ENCODE data around the gene EFHC1. TPM values are rescaled to one million over a fixed set of nuclear protein-coding genes. Genes with fewer than 3 reads are reported as not detected.

The EFHC1 gene
- total RNA-seq, 2 experiments from 2014 or later: 20.7 to 24.8 TPM

DNA sequence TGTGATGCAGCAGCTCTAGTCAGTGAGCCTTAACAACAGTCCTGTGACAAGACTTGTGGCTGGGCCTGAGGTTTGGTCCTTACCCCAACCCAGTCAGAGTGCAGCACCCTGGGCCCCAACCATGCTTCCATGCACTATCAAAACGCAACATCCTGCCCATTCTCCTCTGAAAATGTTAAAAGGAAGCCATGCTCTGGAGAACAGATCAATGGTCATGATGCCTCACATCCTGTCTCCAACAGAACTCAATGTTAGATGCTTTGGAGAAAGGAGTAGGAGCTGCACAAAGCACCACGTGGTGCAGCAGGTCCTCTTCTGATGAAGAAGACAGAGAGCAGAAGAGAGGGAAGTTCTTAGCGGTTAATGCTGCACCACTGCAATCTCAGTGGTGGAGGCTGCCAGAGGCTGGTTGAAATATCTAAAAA lies 114.8 kb downstream of the EFHC1 start:
- Histone ChIP-seq H3K9me3 (ENCODE audit: low read length) (no peaks in the 10 kb centered on the region), H3K9me2 (ENCODE audit: insufficient read depth, low read length) (no peaks in the 10 kb centered on the region), H4K20me1 (ENCODE audit: insufficient read depth, low read length) (no peaks in the 10 kb centered on the region), H3K36me3 (ENCODE audit: insufficient read depth, low read length) (peaks cover 31% of the 10 kb centered on the region), H3K4me3 (ENCODE audit: low read depth, low read length, poor library complexity, severe bottlenecking) (peak overlapping the region; percentile 55), H3K27ac (ENCODE audit: low read depth, low read length, poor library complexity, severe bottlenecking) (peak overlapping the region; percentile 95), H3K4me2 (ENCODE audit: low read length) (peak overlapping the region; percentile 91), H3K79me2 (ENCODE audit: insufficient read depth, low read depth, low read length) (peaks cover 31% of the 10 kb centered on the region), H2AFZ (ENCODE audit: low read length) (no peak overlapping the region), H3K4me1 (ENCODE audit: insufficient read depth, low read length, poor library complexity, severe bottlenecking) (peaks cover 71% of the 10 kb centered on the region)
- CTCF ChIA-PET (ENCODE audit: unreplicated experiment): interaction anchor here (0.8 to 2.5 kb wide), 2 partner anchors 10 to 36 kb away, joined by 3 to 8 read pairs; no protein-coding TSS in a partner anchor
- BruUV-seq (replicated peaks): no TSS peak
- TF ChIP-seq, protein P1, sequence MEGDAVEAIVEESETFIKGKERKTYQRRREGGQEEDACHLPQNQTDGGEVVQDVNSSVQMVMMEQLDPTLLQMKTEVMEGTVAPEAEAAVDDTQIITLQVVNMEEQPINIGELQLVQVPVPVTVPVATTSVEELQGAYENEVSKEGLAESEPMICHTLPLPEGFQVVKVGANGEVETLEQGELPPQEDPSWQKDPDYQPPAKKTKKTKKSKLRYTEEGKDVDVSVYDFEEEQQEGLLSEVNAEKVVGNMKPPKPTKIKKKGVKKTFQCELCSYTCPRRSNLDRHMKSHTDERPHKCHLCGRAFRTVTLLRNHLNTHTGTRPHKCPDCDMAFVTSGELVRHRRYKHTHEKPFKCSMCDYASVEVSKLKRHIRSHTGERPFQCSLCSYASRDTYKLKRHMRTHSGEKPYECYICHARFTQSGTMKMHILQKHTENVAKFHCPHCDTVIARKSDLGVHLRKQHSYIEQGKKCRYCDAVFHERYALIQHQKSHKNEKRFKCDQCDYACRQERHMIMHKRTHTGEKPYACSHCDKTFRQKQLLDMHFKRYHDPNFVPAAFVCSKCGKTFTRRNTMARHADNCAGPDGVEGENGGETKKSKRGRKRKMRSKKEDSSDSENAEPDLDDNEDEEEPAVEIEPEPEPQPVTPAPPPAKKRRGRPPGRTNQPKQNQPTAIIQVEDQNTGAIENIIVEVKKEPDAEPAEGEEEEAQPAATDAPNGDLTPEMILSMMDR (conservative IDR thresholded peaks at IDR 0.05; ENCODE audit: low read length): no peak
- TF ChIP-seq EZH2phosphoT487 (IDR thresholded peaks at IDR 0.05; ENCODE audit: borderline replicate concordance, low read depth, low read length): no peak
- intact Hi-C loops (cut with micrococcal nuclease; ENCODE audit: unreplicated experiment): no loop called here
- POLR2A ChIA-PET: interaction anchor here (0.7 to 9.5 kb wide), 11 partner anchors 8 to 160 kb away, joined by 3 to 72 read pairs (median 9); partner anchors contain the start of gene EFHC1
- peak; percentile 36 for DNase-seq (ENCODE audit: low spot score)

DNA sequence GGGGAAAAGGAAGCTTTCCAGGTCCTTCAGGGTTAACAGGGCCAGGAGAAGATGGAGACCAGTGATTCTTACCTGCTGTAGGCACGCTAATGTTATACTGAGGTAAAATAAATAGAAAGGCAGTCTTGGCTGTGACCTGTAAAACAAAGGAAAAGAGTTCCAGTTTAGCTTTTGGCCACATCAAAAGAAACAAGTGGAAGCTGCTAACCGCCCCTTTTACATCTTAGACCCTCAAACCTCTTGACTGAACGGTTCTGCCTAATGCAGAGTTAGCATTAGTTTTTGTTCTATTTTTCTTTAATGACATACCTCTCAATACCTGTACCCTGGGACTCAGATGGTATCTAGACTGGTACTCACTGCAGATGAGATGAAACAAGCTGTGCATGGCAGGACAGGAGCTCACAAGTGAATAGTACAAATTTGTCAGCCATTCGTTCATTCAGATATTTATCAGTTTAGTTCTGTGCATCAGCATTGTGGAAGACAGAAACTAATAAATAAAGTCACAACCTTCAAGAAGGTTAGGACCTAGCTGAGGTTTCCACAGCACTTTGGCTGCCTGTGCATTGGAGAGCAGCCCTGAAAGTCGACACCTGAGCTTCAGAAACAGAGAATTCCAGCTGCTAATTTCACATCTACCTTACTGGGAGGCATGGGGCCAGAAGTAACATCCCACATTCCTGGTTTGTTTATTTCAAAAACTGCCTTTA lies 115.7 kb downstream of the EFHC1 start:
- peak; percentile 61 for DNase-seq (ENCODE audit: low spot score)
- CTCF ChIA-PET (ENCODE audit: unreplicated experiment): interaction anchor here (0.6 to 2.5 kb wide), 12 partner anchors 8 to 61 kb away, joined by 3 to 13 read pairs (median 4); no protein-coding TSS in a partner anchor
- H3K27ac ChIP-seq (ENCODE audit: low read depth, low read length, poor library complexity, severe bottlenecking): peak overlapping the region; percentile 95
- peaks cover 35% of the 10 kb centered on the region for H3K79me2 ChIP-seq (ENCODE audit: insufficient read depth, low read depth, low read length)
- H4K20me1 ChIP-seq (ENCODE audit: insufficient read depth, low read length): no peaks in the 10 kb centered on the region
- peaks cover 80% of the 10 kb centered on the region for H3K4me1 ChIP-seq (ENCODE audit: insufficient read depth, low read length, poor library complexity, severe bottlenecking)
- peak overlapping the region; percentile 91 for H3K4me2 ChIP-seq (ENCODE audit: low read length)
- TF ChIP-seq EZH2phosphoT487 (IDR thresholded peaks at IDR 0.05; ENCODE audit: borderline replicate concordance, low read depth, low read length): no peak
- TF ChIP-seq, protein P1 (conservative IDR thresholded peaks at IDR 0.05; ENCODE audit: low read length): no peak
- no peaks in the 10 kb centered on the region for H3K9me2 ChIP-seq (ENCODE audit: insufficient read depth, low read length)
- no TSS peak for BruUV-seq (replicated peaks)
- no peak overlapping the region for H2AFZ ChIP-seq (ENCODE audit: low read length)
- H3K9me3 ChIP-seq (ENCODE audit: low read length): no peaks in the 10 kb centered on the region
- POLR2A ChIA-PET: interaction anchor here (0.7 to 9.5 kb wide), 26 partner anchors 9 to 250 kb away, joined by 3 to 72 read pairs (median 6); partner anchors contain the start of gene EFHC1
- H3K36me3 ChIP-seq (ENCODE audit: insufficient read depth, low read length): peaks cover 23% of the 10 kb centered on the region
- peak overlapping the region; percentile 55 for H3K4me3 ChIP-seq (ENCODE audit: low read depth, low read length, poor library complexity, severe bottlenecking)
- intact Hi-C loops (cut with micrococcal nuclease; ENCODE audit: unreplicated experiment): loop anchor here (1.0 kb wide), 3 partner anchors 16 to 59 kb away; no protein-coding TSS in a partner anchor
